ENCODE results near the gene CCDC51. TPM values are rescaled to one million over a fixed set of nuclear protein-coding genes. Genes with fewer than 3 reads are reported as not detected.

The CCDC51 gene
- total RNA-seq, 4 donors from 2014 or later, result 8.3 to 19.8 (median 16.1) TPM

DNA sequence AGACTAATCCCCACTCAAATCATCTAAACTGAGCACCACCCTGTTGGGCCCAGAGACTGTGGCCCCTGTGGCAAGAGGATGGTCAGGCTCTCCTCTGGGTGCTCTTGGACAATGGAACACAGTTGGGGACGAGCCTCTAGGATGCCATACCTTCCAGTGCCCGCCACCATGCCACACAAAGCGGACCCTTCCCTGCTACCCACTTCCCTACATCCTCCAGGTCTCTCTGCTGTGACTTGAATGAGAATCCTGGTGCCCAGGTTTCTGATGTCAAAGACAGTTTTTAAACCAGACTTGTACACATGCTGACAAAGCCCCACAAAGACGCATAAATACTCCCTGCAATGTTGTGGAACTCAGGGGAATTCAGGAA lies 4.7 kb downstream of the CCDC51 start:
- TF ChIP-seq, protein P1, sequence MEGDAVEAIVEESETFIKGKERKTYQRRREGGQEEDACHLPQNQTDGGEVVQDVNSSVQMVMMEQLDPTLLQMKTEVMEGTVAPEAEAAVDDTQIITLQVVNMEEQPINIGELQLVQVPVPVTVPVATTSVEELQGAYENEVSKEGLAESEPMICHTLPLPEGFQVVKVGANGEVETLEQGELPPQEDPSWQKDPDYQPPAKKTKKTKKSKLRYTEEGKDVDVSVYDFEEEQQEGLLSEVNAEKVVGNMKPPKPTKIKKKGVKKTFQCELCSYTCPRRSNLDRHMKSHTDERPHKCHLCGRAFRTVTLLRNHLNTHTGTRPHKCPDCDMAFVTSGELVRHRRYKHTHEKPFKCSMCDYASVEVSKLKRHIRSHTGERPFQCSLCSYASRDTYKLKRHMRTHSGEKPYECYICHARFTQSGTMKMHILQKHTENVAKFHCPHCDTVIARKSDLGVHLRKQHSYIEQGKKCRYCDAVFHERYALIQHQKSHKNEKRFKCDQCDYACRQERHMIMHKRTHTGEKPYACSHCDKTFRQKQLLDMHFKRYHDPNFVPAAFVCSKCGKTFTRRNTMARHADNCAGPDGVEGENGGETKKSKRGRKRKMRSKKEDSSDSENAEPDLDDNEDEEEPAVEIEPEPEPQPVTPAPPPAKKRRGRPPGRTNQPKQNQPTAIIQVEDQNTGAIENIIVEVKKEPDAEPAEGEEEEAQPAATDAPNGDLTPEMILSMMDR (IDR thresholded peaks at IDR 0.05; ENCODE audit: low read depth), result no peak

DNA sequence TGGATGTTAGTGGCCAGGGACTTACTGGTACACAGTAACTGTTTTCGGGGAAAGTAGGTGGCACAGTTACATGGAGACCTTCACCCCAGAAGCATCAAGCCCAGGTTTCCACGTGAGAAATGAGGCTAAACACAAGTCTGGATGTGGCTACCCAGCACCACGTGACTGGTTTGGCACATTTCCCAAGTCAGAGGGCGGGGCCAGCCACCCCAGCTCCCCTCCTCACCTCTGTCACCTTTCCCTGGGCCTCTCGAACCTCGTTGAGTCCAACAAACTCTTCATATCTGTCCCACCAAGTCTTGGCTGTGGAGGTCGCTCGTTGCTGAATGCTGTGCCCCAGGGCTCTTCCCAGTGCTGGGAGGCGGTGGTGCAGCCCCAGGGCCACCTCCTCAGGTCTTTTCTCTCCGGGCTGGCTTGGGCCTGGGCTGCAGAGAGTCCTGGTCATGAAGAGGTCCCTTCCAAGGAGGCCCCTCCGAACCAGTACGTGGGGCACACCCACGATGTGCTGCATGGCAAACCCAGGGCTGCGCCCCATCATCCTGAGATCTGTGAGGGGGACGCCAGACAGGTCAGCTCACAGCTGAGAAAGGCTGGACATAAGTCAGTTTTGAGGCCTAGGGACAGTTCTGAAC lies 5.2 kb downstream of the CCDC51 start:
- TF ChIP-seq, protein P1 (IDR thresholded peaks at IDR 0.05; ENCODE audit: low read depth), result no peak

DNA sequence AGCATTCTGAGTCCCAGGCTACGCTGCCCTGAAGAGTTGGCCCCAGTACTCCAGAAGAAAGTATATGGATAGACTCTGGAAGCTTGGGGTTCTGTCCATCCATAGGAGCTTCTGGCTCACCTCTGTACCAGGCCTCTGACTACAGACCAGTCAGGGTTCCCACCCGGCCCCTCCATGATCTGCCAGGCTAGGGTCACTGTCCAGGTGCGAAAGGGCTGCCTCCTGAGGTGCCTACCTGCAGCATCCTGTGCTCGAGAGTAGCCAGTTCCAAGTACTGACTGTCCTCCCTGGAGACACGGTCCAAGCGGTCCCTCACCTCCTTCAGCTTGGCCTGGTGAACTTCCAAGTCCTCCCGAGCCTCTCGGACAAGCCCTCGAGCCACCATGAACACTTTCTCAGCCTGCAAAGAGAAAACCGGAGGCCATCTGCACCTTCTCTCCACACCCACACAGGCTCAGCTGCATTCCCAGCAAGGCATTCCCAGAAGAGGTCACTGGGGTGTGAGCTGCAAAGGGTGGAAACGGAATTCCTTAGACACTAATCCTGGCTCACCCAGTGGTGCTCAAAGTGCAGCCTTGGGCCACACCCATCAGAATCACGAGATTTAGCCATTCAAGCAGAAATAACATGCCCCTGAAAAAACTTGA lies 6.3 kb downstream of the CCDC51 start:
- TF ChIP-seq, protein P1 (IDR thresholded peaks at IDR 0.05; ENCODE audit: low read depth), result no peak

DNA sequence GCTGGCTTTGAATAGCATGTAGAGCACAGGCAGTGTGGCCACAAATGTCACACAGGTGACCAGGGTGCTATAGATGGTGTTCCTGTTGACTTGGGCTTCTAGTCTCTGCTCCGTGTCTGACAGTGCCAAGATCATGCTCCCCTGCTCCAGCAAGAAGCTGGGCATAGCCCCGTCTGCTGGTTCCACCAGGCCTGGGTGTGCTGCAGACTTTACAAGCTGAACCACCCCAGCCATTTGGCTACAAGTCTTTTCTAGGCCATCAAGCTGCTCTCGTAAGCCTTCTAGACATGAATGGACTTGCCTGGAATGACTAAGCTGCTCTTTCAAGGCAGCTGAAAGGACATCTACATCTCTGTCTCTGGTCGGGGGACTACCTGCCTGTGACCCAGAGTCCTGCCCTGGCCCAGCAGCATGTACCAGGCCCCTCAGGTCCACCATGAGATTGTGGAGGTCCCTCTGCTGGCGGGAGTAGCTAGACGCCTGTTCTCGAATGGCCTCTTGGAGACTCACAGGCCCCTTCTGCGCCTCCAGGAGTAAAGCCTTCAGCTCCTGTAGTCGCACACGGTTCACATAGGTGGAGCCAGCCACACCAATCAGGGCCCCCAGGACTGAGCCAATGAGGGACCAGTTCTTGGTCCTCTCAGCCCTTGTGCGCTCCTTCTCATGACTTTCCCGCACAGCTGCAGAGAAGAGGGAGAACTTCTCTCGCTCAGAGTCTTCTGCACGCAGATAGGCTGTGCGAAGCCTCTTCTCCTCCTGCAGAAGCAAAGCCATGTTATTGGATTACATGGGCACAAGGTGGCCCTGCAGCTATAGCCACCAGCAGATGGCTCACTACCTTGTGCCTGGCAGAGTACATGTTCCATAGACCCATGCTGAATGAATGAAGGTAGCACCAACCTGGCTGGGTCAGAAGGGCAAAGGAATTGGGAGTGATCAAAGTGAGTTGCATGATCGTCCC lies 7.2 kb downstream of the CCDC51 start:
- TF ChIP-seq, protein P1 (IDR thresholded peaks at IDR 0.05; ENCODE audit: low read depth), result no peak

DNA sequence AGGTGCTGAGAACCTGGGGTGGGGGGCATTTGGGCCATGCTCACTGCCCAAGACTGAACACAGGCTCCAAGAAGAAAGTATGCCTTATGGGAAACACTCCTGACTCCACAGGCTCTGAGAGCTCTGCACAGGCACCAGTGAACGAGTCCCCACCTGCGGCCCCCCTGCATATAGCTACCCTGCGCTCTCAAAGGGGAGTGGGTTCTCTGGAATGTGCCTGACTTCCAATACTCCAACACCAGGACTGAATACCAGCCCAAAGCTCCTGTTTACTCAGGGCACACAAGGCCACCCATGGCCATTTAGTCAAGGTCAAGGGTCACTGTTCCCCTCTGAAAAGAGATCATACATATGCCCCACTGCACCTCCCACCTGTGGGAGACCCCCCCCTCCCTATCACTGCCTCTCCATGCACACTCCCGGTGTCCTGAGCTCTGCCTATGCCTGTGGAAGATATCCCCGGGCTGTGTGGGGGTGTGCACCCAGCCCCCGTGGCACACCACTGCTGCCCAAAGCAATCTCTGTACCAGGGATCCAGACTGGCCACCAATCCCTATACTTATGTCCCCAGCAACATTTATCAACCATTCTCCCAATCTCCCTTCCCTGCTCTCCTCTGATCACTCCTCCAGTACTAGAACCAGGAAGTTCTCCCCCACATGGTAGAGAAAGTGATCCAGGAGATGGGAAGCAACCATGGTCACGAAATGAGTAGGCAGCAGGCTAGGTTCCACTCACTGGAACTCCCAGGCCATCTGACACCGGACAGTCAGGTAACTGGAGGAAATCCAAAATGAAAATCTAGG lies 8.5 kb downstream of the CCDC51 start:
- TF ChIP-seq, protein P1 (IDR thresholded peaks at IDR 0.05; ENCODE audit: low read depth), result no peak

DNA sequence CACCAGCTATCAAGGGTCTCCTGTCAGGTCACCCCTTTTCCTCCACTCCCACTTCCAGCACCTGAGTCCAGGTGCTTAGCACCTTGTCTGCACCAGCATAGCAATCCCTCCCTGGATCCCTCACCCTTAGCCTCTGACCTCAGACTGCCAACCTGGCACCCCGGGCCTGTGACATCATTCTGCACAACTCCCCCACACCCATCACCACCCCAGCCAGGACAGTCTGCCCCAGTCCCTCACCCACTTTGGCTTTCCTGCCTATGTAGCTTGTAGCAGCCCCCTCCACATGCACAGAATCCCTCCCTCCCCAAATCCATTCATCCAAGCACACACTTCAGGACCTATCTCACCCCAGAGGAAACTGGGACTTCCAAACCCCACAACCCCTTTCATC lies 9.2 kb downstream of the CCDC51 start:
- TF ChIP-seq, protein P1 (IDR thresholded peaks at IDR 0.05; ENCODE audit: low read depth), result no peak

Measured in subcutaneous adipose tissue (tissue), 4 donors.